Tibial nerve (tissue), 4 donors: Measurements from ENCODE around the gene FAM83E. TPM values are rescaled to one million over a fixed set of nuclear protein-coding genes. Genes with fewer than 3 reads are reported as not detected.

Experiments
- DNase-seq, 2 donors: peaks; one replicate each; pipeline ENCODE4 v3.0.0-alpha.2; 2019; ENCODE audit warnings: low spot score in 2 of 2
- H3K27ac ChIP-seq, 4 donors: fragments of 200-600 bp; sonication (generic) in 3 of 4; one replicate each; pipeline ENCODE4 v1.5.1; 2017 to 2019; ENCODE audit warnings: mild to moderate bottlenecking in 1 of 4
- H3K27me3 ChIP-seq, 2 donors: fragments of 200-600 bp; sonication (generic) in 1 of 2; one replicate each; pipeline versions ENCODE4 v1.5.1 to v1.6.0; 2017 to 2019
- H3K36me3 ChIP-seq, 3 donors: fragments of 200-600 bp; sonication (generic); one replicate each; pipeline ENCODE4 v1.5.1; 2018 to 2019
- H3K4me1 ChIP-seq, 4 donors: fragments of 200-600 bp; sonication (generic) in 3 of 4; one replicate each; pipeline ENCODE4 v1.5.1; 2017 to 2019
- H3K4me3 ChIP-seq, 4 donors: fragments of 200-600 bp; sonication (generic) in 3 of 4; one replicate each; pipeline ENCODE4 v1.5.1; 2017 to 2019; ENCODE audit warnings: mild to moderate bottlenecking in 1 of 4, moderate library complexity in 1 of 4
- H3K9me3 ChIP-seq, 4 donors: fragments of 200-600 bp; sonication (generic) in 3 of 4; one replicate each; pipeline ENCODE4 v1.5.1; 2017 to 2019
- EP300 ChIP-seq, 2 donors: sonication (generic); formaldehyde crosslinking; IDR thresholded peaks; one replicate each; pipeline ENCODE4 v1.6.1; 2017; ENCODE audit warnings: antibody characterized with exemption in 2 of 2, mild to moderate bottlenecking in 1 of 2
- POLR2A ChIP-seq, 2 donors: fragments of 450-650 bp; IDR thresholded peaks; one replicate each; pipeline ENCODE4 v1.6.1; 2017; ENCODE audit warnings: antibody characterized with exemption in 2 of 2, mild to moderate bottlenecking in 2 of 2, moderate library complexity in 2 of 2
- WGBS, 2 donors: methylation state at CpG; one replicate each; pipeline ENCODE4 v1.1.5; 2018; 5-methylcytosine and 5-hydroxymethylcytosine counted together
- total RNA-seq, 4 donors: library from RNA; depleted of rRNA; stranded (reverse); fragments of >200 nt; gene quantifications; one replicate each; pipeline ENCODE4 v1.1.0, GENCODE V29; 2016
- TF ChIP-seq, protein P1 (sequence below), 5 experiments: fragments of 200-600 bp in 3 of 5; fragments of 450-650 bp in 2 of 5; sonication (generic) in 3 of 5; IDR thresholded peaks; one replicate each; pipeline ENCODE4 v1.5.1; 2016 to 2019; ENCODE audit warnings: antibody characterized with exemption in 5 of 5, mild to moderate bottlenecking in 3 of 5, moderate library complexity in 2 of 5

Gene FAM83E
- total RNA-seq, 4 donors from 2014 or later = not detected

DNA sequence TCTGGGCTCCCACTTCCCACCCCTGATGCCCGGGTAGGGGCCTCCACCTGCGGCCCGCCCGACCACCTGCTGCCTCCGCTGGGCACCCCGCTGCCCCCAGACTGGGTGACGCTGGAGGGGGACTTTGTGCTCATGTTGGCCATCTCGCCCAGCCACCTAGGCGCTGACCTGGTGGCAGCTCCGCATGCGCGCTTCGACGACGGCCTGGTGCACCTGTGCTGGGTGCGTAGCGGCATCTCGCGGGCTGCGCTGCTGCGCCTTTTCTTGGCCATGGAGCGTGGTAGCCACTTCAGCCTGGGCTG is 14.4 kb upstream of the FAM83E start:
- Histone ChIP-seq H3K9me3 (no peaks in the 10 kb centered on the region), H3K27me3 (no peaks in the 10 kb centered on the region), H3K27ac (peak overlapping the region in 3 of 4 donors; percentile 35 to 81 (median 77)), H3K4me1 (peaks cover 0 to 76% (median 37%) of the 10 kb centered on the region in 4 donors), H3K4me3 (no peak overlapping the region), H3K36me3 (peaks cover 0 to 71% (median 0%) of the 10 kb centered on the region in 3 donors)
- no peak for DNase-seq
- TF ChIP-seq, protein P1, sequence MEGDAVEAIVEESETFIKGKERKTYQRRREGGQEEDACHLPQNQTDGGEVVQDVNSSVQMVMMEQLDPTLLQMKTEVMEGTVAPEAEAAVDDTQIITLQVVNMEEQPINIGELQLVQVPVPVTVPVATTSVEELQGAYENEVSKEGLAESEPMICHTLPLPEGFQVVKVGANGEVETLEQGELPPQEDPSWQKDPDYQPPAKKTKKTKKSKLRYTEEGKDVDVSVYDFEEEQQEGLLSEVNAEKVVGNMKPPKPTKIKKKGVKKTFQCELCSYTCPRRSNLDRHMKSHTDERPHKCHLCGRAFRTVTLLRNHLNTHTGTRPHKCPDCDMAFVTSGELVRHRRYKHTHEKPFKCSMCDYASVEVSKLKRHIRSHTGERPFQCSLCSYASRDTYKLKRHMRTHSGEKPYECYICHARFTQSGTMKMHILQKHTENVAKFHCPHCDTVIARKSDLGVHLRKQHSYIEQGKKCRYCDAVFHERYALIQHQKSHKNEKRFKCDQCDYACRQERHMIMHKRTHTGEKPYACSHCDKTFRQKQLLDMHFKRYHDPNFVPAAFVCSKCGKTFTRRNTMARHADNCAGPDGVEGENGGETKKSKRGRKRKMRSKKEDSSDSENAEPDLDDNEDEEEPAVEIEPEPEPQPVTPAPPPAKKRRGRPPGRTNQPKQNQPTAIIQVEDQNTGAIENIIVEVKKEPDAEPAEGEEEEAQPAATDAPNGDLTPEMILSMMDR (IDR thresholded peaks at IDR 0.05) = no peak
- WGBS, 2 donors = 88 to 90% methylated on average over 14 to 22 of the region's 22 CpGs

DNA sequence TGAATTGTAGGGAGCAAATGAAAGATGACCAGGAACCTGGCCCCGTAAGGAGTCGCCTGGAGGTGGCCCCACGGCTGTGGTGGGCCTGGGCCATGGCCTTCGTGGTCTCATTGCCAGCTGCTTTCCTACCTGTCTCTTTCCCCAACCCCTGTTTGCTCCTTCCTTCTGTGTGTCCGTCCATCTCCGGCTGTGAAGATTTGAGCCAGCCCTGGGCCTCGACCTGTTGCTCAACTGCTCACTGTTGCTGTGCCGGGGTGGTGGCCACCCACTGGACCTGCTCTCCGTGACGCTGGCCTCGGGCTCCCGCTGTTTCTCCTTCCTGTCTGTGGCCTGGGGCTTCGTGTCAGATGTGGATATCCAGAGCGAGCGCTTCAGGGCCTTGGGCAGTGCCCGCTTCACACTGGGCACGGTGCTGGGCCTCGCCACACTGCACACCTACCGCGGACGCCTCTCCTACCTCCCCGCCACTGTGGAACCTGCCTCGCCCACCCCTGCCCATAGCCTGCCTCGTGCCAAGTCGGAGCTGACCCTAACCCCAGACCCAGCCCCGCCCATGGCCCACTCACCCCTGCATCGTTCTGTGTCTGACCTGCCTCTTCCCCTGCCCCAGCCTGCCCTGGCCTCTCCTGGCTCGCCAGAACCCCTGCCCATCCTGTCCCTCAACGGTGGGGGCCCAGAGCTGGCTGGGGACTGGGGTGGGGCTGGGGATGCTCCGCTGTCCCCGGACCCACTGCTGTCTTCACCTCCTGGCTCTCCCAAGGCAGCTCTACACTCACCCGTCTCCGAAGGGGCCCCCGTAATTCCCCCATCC is 13.8 kb upstream of the FAM83E start:
- TF ChIP-seq EP300 (IDR thresholded peaks at IDR 0.05) (peak in 1 of 2 donors; percentile 20), POLR2A (IDR thresholded peaks at IDR 0.05) (no peak)
- no peak overlapping the region for H3K4me3 ChIP-seq
- DNase-seq = no peak
- H3K27ac ChIP-seq = peak overlapping the region in 3 of 4 donors; percentile 35 to 81 (median 36)
- peaks cover 0 to 71% (median 0%) of the 10 kb centered on the region in 3 donors for H3K36me3 ChIP-seq
- no peaks in the 10 kb centered on the region for H3K9me3 ChIP-seq
- 73 to 78% methylated on average over 31 to 33 of the region's 34 CpGs for WGBS, 2 donors
- H3K4me1 ChIP-seq = peaks cover 0 to 75% (median 34%) of the 10 kb centered on the region in 4 donors
- H3K27me3 ChIP-seq = no peaks in the 10 kb centered on the region

DNA sequence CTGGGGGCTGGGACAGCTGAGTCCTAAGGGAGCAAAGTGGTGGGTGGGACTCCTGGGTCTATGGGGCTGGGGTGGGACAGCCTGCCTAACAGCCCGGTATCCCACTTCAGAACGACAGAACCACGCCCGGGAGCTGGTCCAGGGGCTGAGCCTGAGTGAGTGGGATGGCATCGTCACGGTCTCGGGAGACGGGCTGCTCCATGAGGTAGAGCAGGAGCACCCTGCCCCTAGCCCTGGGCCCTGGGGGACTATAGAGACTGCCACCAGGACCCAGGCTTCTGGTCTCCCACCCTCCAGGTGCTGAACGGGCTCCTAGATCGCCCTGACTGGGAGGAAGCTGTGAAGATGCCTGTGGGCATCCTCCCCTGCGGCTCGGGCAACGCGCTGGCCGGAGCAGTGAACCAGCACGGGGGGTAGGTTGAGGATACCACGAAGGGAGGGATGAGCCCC is 13.0 kb upstream of the FAM83E start:
- H3K36me3 ChIP-seq = peaks cover 0 to 71% (median 0%) of the 10 kb centered on the region in 3 donors
- 73 to 88% methylated on average over 14 to 16 of the region's 17 CpGs for WGBS, 2 donors
- TF ChIP-seq POLR2A (IDR thresholded peaks at IDR 0.05) = no peak
- TF ChIP-seq, protein P1 (IDR thresholded peaks at IDR 0.05) = no peak
- no peaks in the 10 kb centered on the region for H3K9me3 ChIP-seq
- no peaks in the 10 kb centered on the region for H3K27me3 ChIP-seq
- H3K4me3 ChIP-seq = no peak overlapping the region
- no peak for DNase-seq
- H3K4me1 ChIP-seq = peaks cover 0 to 75% (median 34%) of the 10 kb centered on the region in 4 donors
- peak overlapping the region in 2 of 4 donors; percentile 62 to 81 for H3K27ac ChIP-seq

DNA sequence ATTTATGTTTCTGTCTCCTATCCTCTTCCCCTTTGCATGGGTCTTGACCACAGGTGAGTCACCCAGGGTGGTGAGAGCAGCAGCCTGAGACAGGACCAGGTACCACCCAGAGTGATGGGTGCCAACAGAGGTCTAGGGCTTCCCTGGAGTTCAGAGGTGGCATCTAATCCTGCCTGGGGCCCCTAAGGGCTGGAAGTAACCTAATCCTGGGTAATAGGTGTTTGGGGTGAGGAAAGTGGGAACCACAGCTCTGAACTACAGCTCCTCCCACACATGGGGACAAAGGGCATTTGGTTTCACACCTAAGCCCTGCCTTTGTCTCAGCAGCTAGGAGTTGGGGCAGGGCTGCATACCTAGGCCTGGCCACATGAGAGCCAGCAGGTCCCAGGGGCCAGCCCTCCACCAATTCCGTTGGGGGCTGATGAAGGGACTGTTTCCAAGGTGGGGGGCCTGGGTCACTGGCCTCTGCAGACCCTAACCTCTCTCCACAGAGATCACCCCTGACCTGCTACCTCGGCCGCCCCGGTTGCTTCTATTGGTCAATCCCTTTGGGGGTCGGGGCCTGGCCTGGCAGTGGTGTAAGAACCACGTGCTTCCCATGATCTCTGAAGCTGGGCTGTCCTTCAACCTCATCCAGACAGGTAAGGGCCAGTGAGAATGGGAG is 12.5 kb upstream of the FAM83E start:
- WGBS, 2 donors = 61 to 78% methylated on average over 6 of the region's 6 CpGs
- Histone ChIP-seq H3K4me3 (no peak overlapping the region), H3K36me3 (peaks cover 0 to 68% (median 0%) of the 10 kb centered on the region in 3 donors), H3K4me1 (peaks cover 0 to 73% (median 29%) of the 10 kb centered on the region in 4 donors), H3K27me3 (no peaks in the 10 kb centered on the region), H3K9me3 (no peaks in the 10 kb centered on the region), H3K27ac (peak overlapping the region in 2 of 4 donors; percentile 62 to 81)
- no peak for DNase-seq
- TF ChIP-seq EP300 (IDR thresholded peaks at IDR 0.05) (no peak), POLR2A (IDR thresholded peaks at IDR 0.05) (no peak)
- TF ChIP-seq, protein P1 (IDR thresholded peaks at IDR 0.05) = no peak

DNA sequence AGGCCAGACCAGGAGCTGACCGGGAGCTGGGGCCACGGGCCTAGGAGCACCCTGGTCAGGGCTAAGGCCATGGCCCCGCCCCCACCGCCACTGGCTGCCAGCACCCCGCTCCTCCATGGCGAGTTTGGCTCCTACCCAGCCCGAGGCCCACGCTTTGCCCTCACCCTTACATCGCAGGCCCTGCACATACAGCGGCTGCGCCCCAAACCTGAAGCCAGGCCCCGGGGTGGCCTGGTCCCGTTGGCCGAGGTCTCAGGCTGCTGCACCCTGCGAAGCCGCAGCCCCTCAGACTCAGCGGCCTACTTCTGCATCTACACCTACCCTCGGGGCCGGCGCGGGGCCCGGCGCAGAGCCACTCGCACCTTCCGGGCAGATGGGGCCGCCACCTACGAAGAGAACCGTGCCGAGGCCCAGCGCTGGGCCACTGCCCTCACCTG is 11.0 kb upstream of the FAM83E start:
- peak overlapping the region in 2 of 4 donors; percentile 89 to 90 for H3K27ac ChIP-seq
- peaks cover 0 to 60% (median 0%) of the 10 kb centered on the region in 3 donors for H3K36me3 ChIP-seq
- TF ChIP-seq EP300 (IDR thresholded peaks at IDR 0.05) = no peak
- TF ChIP-seq POLR2A (IDR thresholded peaks at IDR 0.05) = no peak
- TF ChIP-seq, protein P1 (IDR thresholded peaks at IDR 0.05) = no peak
- WGBS, 2 donors = 81 to 82% methylated on average over 21 to 30 of the region's 30 CpGs
- H3K9me3 ChIP-seq = no peaks in the 10 kb centered on the region
- DNase-seq = no peak
- H3K4me1 ChIP-seq = peaks cover 0 to 68% (median 28%) of the 10 kb centered on the region in 4 donors
- no peaks in the 10 kb centered on the region for H3K27me3 ChIP-seq
- no peak overlapping the region for H3K4me3 ChIP-seq
